IMR-90 (cell line): Measurements from ENCODE around the gene MOB3B. TPM values are rescaled to one million over a fixed set of nuclear protein-coding genes. Genes with fewer than 3 reads are reported as not detected.

ENCODE experiments used
- ATAC-seq: fragments of 200-7000 bp; cut with Tn5 transposase; 2 replicates; pipeline ENCODE4 v1.9.1; 2020; ENCODE audit warnings: low read depth, mild to moderate bottlenecking, moderate library complexity
- BruUV-seq: library from RNA; stranded (reverse); fragments of 400-500 nt; replicated peaks from 2 replicates; lab custom pipeline; 2021; lab: Mats Ljungman, UMichigan
- CTCF ChIA-PET: fragments of 300-600 bp; formaldehyde crosslinking; extraction: SDS; loops from one replicate; lab custom pipeline; 2021; ENCODE audit warnings: antibody characterized with exemption; lab: Yijun Ruan, JAX
- POLR2A ChIA-PET: fragments of 300-600 bp; sonication (Branson Sonifier 250); formaldehyde crosslinking; loops from one replicate; lab custom pipeline; 2022; ENCODE audit warnings: antibody characterized with exemption; ENCODE audit not compliant: unreplicated experiment; lab: Charles Lee
- DNase-seq: peaks from one replicate; pipeline ENCODE4 v3.0.0; 2013
- H2AFZ ChIP-seq: replicated peaks from 2 replicates; pipeline ENCODE3; 2013; ENCODE audit warnings: low read length, mild to moderate bottlenecking; ENCODE audit not compliant: poor library complexity
- H2AK5ac ChIP-seq: 2 replicates; pipeline ENCODE4 v1.6.1; 2013; ENCODE audit warnings: low read depth, low read length, inconsistent platforms
- H2AK9ac ChIP-seq: replicated peaks from 2 replicates; pipeline ENCODE3; 2013; ENCODE audit warnings: mild to moderate bottlenecking, low read depth, low read length, moderate library complexity; ENCODE audit not compliant: poor library complexity
- H2BK120ac ChIP-seq: 2 replicates; pipeline ENCODE4 v1.6.1; 2013; ENCODE audit warnings: low read depth, low read length, inconsistent platforms
- H2BK15ac ChIP-seq: 3 replicates; pipeline ENCODE4 v1.6.1; 2013; ENCODE audit warnings: low read depth, low read length, inconsistent platforms
- H2BK20ac ChIP-seq: 2 replicates; pipeline ENCODE4 v1.6.1; 2013; ENCODE audit warnings: low read depth, mild to moderate bottlenecking, inconsistent platforms, low read length, moderate library complexity
- H2BK5ac ChIP-seq: 2 replicates; pipeline ENCODE4 v1.6.1; 2013; ENCODE audit warnings: mild to moderate bottlenecking, low read depth, low read length, inconsistent platforms; ENCODE audit not compliant: poor library complexity, severe bottlenecking
- H3K14ac ChIP-seq: replicated peaks from 2 replicates; pipeline ENCODE4 v1.6.1; 2013; ENCODE audit warnings: low read depth, low read length, inconsistent platforms
- H3K18ac ChIP-seq: 2 replicates; pipeline ENCODE4 v1.6.1; 2013; ENCODE audit warnings: low read depth, low read length, control low read depth
- H3K23ac ChIP-seq: 2 replicates; pipeline ENCODE4 v1.6.1; 2013; ENCODE audit warnings: low read depth, low read length, inconsistent platforms
- H3K27ac ChIP-seq: 2 replicates; pipeline ENCODE4 v1.5.1; 2013; ENCODE audit warnings: mild to moderate bottlenecking, control low read depth, low read length; ENCODE audit not compliant: insufficient read depth
- H3K27me3 ChIP-seq: 2 replicates; pipeline ENCODE4 v1.6.1; 2013; ENCODE audit warnings: low read length; ENCODE audit not compliant: control insufficient read depth, insufficient read depth
- H3K36me3 ChIP-seq: 2 replicates; pipeline ENCODE4 v1.6.1; 2013; ENCODE audit warnings: low read length, mixed read lengths; ENCODE audit not compliant: control insufficient read depth, insufficient read depth
- H3K4ac ChIP-seq: 2 replicates; pipeline ENCODE4 v1.6.1; 2013; ENCODE audit warnings: low read depth, low read length, inconsistent platforms
- H3K4me1 ChIP-seq: 2 replicates; pipeline ENCODE4 v1.6.1; 2013; ENCODE audit warnings: low read length, mixed read lengths; ENCODE audit not compliant: control insufficient read depth, insufficient read depth
- H3K4me2 ChIP-seq: 2 replicates; pipeline ENCODE4 v1.6.1; 2013; ENCODE audit warnings: low read depth, mild to moderate bottlenecking, control low read depth, low read length, moderate library complexity
- H3K4me3 ChIP-seq: 2 replicates; pipeline ENCODE4 v1.5.1; 2013; ENCODE audit warnings: low read depth, mild to moderate bottlenecking, control low read depth, low read length, moderate library complexity; ENCODE audit not compliant: insufficient read depth
- H3K56ac ChIP-seq: 2 replicates; pipeline ENCODE4 v1.6.1; 2013; ENCODE audit warnings: low read length, inconsistent platforms; ENCODE audit not compliant: insufficient read depth; ENCODE audit errors: extremely low read depth
- H3K79me1 ChIP-seq, 2 experiments: 2 replicates each; pipeline ENCODE4 v1.6.1; 2013; ENCODE audit warnings: low read length in 2 of 2, inconsistent platforms in 1 of 2, low read depth in 1 of 2
- H3K9ac ChIP-seq: 2 replicates; pipeline ENCODE4 v1.6.1; 2013; ENCODE audit warnings: low read depth, low read length, control low read depth
- H3K9me1 ChIP-seq: 2 replicates; pipeline ENCODE4 v1.6.1; 2013; ENCODE audit warnings: low read length, inconsistent platforms; ENCODE audit not compliant: insufficient read depth
- H3K9me3 ChIP-seq: 2 replicates; pipeline ENCODE4 v1.6.1; 2013; ENCODE audit warnings: low read length; ENCODE audit not compliant: control insufficient read depth, insufficient read depth
- H4K20me1 ChIP-seq: 2 replicates; pipeline ENCODE4 v1.6.1; 2013; ENCODE audit warnings: low read length, inconsistent platforms; ENCODE audit not compliant: insufficient read depth
- H4K5ac ChIP-seq: 2 replicates; pipeline ENCODE4 v1.6.1; 2013; ENCODE audit warnings: mild to moderate bottlenecking, low read depth, low read length, control low read depth
- H4K8ac ChIP-seq, 2 experiments: 2 replicates each; pipeline ENCODE4 v1.6.1; 2013; ENCODE audit warnings: low read depth in 2 of 2, low read length in 2 of 2, control low read depth in 1 of 2, inconsistent platforms in 1 of 2
- H4K91ac ChIP-seq: 2 replicates; pipeline ENCODE4 v1.6.1; 2013; ENCODE audit warnings: low read depth, low read length, inconsistent platforms; ENCODE audit not compliant: insufficient read depth
- BHLHE40 ChIP-seq: fragments of 150-350 bp; IDR thresholded peaks from 2 replicates; pipeline ENCODE4 v1.6.1; 2016; ENCODE audit warnings: mild to moderate bottlenecking, low read depth, low read length
- RAD21 ChIP-seq: IDR thresholded peaks from 2 replicates; pipeline ENCODE4 v1.6.1; 2012; ENCODE audit warnings: low read length, improper control_type of control experiment
- whole genome bisulfite sequencing, 2 experiments: methylation state at CpG; one replicate each; pipeline versions ENCODE4 v1.1.5 to v1.1.7; 2013; ENCODE audit warnings: missing lambda C conversion rate in 2 of 2; ENCODE audit not compliant: insufficient read length in 1 of 2; ENCODE audit errors: extremely low coverage in 2 of 2; 5-methylcytosine and 5-hydroxymethylcytosine counted together
- dilution Hi-C: fragments of 300-500 bp; cut with HindIII; formaldehyde crosslinking; loops from one replicate; pipeline ENCODE4 v1.14.3; 2018; ENCODE audit warnings: low sequenced_read_pairs; ENCODE audit not compliant: unreplicated experiment
- in situ Hi-C: fragments of 300-500 bp; cut with MboI; formaldehyde crosslinking; loops from 3 replicates; pipeline ENCODE4 v1.14.3; 2019; ENCODE audit warnings: low sequenced_read_pairs, inconsistent platforms, mixed read lengths
- intact Hi-C: fragments of 100-400 bp; cut with micrococcal nuclease; formaldehyde crosslinking; loops from 2 replicates; pipeline ENCODE4 v1.10.0; 2022
- polyA plus RNA-seq, 3 experiments: library from polyadenylated mRNA; depleted of rRNA; stranded (reverse); fragments of >200 nt; gene quantifications; 2 replicates each; pipeline ENCODE4 v1.2.3, GENCODE V29; 2012; ENCODE audit warnings: low replicate concordance in 1 of 3
- total RNA-seq: library from RNA; depleted of rRNA; stranded (reverse); fragments of >200 nt; gene quantifications from 2 replicates; pipeline ENCODE4 v1.2.3, GENCODE V29; 2012
- TF ChIP-seq, protein P1 (sequence below): fragments of 150-350 bp; IDR thresholded peaks from 2 replicates; pipeline ENCODE4 v1.6.1; 2017; ENCODE audit warnings: mild to moderate bottlenecking, antibody characterized with exemption, low read length, low read depth
- TF ChIP-seq, protein P2 (sequence below): conservative IDR thresholded peaks from 2 replicates; pipeline ENCODE4 v1.5.1; 2012; ENCODE audit warnings: mild to moderate bottlenecking, low read depth, low read length, improper control_type of control experiment

MOB3B gene
- total and polyA plus RNA-seq, 2 of the 4 experiments (the other 2 are of a cell fraction) = under 0.01 to 0.02 TPM

DNA sequence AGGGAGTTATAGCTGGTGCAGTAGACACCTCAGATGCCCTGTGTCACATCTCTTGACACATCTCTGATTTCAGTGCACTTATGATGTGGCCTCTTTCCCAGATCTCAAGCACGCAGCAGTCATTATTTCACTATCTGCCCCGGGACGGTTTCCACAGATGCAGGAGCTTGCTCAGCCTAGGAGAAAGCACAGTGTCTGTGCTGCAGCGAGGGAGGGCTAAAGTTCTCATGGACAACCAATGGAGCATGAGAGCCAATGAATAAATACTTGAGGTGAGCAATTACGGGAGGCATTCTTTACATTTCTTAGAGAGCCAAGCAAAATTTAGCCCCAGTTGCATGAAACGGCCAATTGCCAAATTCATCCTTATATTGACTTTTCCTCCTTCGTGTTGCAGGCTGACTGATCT is 7.4 kb upstream of the MOB3B start:
- Histone ChIP-seq H3K4me1 (peaks cover 11% of the 10 kb centered on the region), H3K18ac (no peak overlapping the region), H3K4me2 (no peak overlapping the region), H4K20me1 (no peaks in the 10 kb centered on the region), H3K9me1 (peaks cover 6% of the 10 kb centered on the region; the same call in 1 of the 2 replicates), H3K23ac (no peak overlapping the region), H2BK20ac (no peak overlapping the region), H3K14ac (no peak overlapping the region), H3K9me3 (no peaks in the 10 kb centered on the region), H3K4me3 (no peak overlapping the region), H2BK15ac (no peak overlapping the region), H3K9ac (no peak overlapping the region), H2AK9ac (no peak overlapping the region), H4K5ac (no peak overlapping the region), H2AFZ (no peak overlapping the region), H2BK5ac (no peak overlapping the region), H4K91ac (no peak overlapping the region), H2AK5ac (no peak overlapping the region), H3K36me3 (no peaks in the 10 kb centered on the region), H3K4ac (no peak overlapping the region), H3K27me3 (no peaks in the 10 kb centered on the region; the same call in 1 of the 2 replicates), H3K27ac (no peak overlapping the region), H2BK120ac (no peak overlapping the region), H3K56ac (no peak overlapping the region), H3K79me1 (no peaks in the 10 kb centered on the region), H4K8ac (no peak overlapping the region)
- no TSS peak for BruUV-seq
- DNase-seq (no peak), ATAC-seq (no peak)
- WGBS, 2 experiments = no CpG with 5 or more reads among the region's 7 CpGs
- dilution Hi-C loops = no loop called here
- POLR2A ChIA-PET = no interaction called here
- intact Hi-C loops = no loop called here
- TF ChIP-seq BHLHE40 = no peak
- TF ChIP-seq, protein P1, sequence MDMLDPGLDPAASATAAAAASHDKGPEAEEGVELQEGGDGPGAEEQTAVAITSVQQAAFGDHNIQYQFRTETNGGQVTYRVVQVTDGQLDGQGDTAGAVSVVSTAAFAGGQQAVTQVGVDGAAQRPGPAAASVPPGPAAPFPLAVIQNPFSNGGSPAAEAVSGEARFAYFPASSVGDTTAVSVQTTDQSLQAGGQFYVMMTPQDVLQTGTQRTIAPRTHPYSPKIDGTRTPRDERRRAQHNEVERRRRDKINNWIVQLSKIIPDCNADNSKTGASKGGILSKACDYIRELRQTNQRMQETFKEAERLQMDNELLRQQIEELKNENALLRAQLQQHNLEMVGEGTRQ = no peak
- no peak for TF ChIP-seq RAD21
- TF ChIP-seq, protein P2, sequence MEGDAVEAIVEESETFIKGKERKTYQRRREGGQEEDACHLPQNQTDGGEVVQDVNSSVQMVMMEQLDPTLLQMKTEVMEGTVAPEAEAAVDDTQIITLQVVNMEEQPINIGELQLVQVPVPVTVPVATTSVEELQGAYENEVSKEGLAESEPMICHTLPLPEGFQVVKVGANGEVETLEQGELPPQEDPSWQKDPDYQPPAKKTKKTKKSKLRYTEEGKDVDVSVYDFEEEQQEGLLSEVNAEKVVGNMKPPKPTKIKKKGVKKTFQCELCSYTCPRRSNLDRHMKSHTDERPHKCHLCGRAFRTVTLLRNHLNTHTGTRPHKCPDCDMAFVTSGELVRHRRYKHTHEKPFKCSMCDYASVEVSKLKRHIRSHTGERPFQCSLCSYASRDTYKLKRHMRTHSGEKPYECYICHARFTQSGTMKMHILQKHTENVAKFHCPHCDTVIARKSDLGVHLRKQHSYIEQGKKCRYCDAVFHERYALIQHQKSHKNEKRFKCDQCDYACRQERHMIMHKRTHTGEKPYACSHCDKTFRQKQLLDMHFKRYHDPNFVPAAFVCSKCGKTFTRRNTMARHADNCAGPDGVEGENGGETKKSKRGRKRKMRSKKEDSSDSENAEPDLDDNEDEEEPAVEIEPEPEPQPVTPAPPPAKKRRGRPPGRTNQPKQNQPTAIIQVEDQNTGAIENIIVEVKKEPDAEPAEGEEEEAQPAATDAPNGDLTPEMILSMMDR = no peak
- CTCF ChIA-PET = no interaction called here
- in situ Hi-C loops = no loop called here
